ENCODE measurements around the gene MGAT5. TPM values are rescaled to one million over a fixed set of nuclear protein-coding genes. Genes with fewer than 3 reads are reported as not detected.
A peak's percentile ranks its signal among the peaks of the same experiment; 100 is the strongest.

The MGAT5 gene
- total and polyA plus RNA-seq, 8 donors = 2.9 to 36.9 (median 19.6) TPM

DNA sequence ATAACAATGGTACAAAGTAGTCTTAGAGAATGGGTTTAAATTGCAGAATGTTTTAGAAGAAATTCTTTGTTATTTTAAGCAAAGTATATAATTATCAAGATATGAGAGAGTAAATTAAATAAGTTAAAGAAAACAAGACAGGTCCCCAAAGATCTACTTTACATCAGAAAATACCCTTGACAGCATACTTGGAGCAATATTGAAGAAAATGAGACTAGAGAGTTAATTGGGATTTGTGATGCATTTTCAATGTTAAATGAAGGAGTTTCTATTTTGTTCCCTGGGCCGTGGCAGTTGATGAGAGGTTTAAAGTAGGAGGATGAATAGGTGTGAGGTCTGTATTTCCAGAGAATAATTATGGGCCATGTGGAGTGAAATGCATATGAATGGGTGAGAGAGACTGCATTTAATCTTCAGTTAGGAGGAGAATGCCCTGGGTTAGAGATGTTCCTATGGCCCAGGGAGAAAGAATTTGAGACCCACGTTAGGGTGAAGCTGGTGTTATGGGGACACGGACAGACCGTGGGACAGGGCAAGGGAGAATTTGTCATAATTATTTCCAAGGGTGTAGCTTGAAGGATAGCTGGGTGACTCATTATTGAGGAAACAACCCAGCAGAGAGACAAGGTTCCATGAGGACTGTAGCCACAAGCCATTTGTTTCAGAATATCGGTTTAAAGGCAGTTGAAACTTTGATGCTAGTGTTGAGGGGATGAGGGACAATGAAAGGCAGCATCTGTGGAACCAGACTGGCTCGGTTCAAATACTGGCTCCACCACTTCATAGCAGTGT is 22.7 kb downstream of the MGAT5 start:
- FAIRE-seq (no peak), ATAC-seq (no peak), DNase-seq (no peak)
- intact Hi-C loops (cut with DNase I) = loop anchor here in 1 of 3 donors (10.0 kb wide), 1 partner anchor 78 kb away; no protein-coding TSS in a partner anchor
- Histone ChIP-seq H3K27ac (no peak overlapping the region), H3K9me3 (no peaks in the 10 kb centered on the region), H3K27me3 (no peaks in the 10 kb centered on the region), H3K36me3 (no peaks in the 10 kb centered on the region), H3K4me3 (no peak overlapping the region), H3K4me1 (peaks cover 0 to 6% (median 5%) of the 10 kb centered on the region in 3 donors)
- 94 to 95% methylated on average over 6 of the region's 6 CpGs for WGBS, 2 donors
- TF ChIP-seq, protein P1, sequence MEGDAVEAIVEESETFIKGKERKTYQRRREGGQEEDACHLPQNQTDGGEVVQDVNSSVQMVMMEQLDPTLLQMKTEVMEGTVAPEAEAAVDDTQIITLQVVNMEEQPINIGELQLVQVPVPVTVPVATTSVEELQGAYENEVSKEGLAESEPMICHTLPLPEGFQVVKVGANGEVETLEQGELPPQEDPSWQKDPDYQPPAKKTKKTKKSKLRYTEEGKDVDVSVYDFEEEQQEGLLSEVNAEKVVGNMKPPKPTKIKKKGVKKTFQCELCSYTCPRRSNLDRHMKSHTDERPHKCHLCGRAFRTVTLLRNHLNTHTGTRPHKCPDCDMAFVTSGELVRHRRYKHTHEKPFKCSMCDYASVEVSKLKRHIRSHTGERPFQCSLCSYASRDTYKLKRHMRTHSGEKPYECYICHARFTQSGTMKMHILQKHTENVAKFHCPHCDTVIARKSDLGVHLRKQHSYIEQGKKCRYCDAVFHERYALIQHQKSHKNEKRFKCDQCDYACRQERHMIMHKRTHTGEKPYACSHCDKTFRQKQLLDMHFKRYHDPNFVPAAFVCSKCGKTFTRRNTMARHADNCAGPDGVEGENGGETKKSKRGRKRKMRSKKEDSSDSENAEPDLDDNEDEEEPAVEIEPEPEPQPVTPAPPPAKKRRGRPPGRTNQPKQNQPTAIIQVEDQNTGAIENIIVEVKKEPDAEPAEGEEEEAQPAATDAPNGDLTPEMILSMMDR (IDR thresholded peaks at IDR 0.05) = no peak

DNA sequence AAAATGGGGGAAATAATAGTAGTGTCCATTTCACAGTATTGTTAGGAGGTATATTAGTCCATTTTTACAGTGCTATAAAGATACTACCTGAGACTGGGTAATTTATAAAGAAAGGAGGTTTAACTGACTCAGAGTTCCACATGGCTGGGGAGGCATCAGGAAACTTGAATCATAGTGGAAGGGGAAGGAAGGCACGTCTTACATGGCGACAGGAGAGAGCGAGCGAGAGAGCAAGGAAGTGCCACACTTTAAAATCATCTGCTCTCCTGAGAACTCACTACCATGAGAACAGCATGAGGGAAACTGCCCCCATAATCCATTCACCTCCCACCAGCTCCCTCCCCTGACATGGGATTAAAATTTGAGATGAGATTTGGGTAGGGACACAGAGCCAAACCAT is 23.4 kb downstream of the MGAT5 start:
- TF ChIP-seq, protein P1 (IDR thresholded peaks at IDR 0.05) = no peak
- Histone ChIP-seq H3K36me3 (no peaks in the 10 kb centered on the region), H3K9me3 (no peaks in the 10 kb centered on the region), H3K27ac (no peak overlapping the region), H3K27me3 (no peaks in the 10 kb centered on the region), H3K4me1 (peaks cover 0 to 6% (median 5%) of the 10 kb centered on the region in 3 donors), H3K4me3 (no peak overlapping the region)
- intact Hi-C loops (cut with DNase I) = loop anchor here in 1 of 3 donors (10.0 kb wide), 1 partner anchor 78 kb away; no protein-coding TSS in a partner anchor
- WGBS, 2 donors = 94% methylated on average over 4 of the region's 4 CpGs
- FAIRE-seq (no peak), DNase-seq (no peak), ATAC-seq (no peak)

DNA sequence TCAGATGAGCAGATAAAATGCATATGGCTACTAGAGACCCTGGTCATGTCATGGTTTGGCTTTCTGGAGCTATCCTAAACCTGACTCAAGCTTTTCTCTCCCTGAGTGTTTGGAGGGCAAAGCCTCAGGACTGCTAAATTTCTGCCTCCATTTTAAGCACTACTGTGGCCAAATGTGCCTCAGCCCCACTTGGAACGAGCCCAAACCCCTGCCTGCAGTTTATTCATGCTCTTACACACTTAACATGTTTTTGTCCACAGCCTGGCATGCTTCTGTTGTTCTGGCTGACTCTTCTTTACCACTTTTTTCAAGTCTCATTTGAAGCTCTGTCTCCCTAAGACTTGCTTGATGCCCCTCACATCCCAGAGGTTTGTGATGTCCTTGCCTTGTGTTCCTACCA is 24.7 kb downstream of the MGAT5 start:
- intact Hi-C loops (cut with DNase I) = loop anchor here in 1 of 3 donors (10.0 kb wide), 1 partner anchor 76 kb away; no protein-coding TSS in a partner anchor
- no peaks in the 10 kb centered on the region for H3K27me3 ChIP-seq
- no peaks in the 10 kb centered on the region for H3K36me3 ChIP-seq
- DNase-seq (no peak), FAIRE-seq (no peak), ATAC-seq (peak in 1 of 4 donors; percentile 14)
- H3K4me1 ChIP-seq = peaks cover 0 to 6% (median 5%) of the 10 kb centered on the region in 3 donors
- no peak overlapping the region for H3K27ac ChIP-seq
- 89 to 90% methylated on average over 1 of the region's 1 CpG for WGBS, 2 donors
- H3K4me3 ChIP-seq = no peak overlapping the region
- H3K9me3 ChIP-seq = no peaks in the 10 kb centered on the region
- TF ChIP-seq, protein P1 (IDR thresholded peaks at IDR 0.05) = no peak

DNA sequence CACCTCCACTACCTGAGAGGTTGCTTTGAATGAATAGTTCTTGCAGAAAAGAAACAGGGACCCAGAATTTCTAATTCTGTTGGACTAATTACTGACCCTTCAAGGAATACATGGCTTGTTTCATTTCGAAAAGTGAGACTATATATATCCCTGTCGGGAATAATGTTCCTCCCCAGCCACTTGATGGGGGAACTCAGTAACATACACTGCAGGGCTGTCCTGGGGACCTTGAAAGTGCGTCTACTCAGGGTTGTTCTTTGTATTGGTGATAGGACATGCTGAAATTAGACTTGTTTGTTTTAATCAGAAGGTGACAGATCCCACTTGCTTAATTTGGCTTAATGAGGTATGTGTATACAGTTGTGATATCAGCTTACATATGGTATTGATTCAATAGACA is 25.5 kb downstream of the MGAT5 start:
- TF ChIP-seq, protein P1 (IDR thresholded peaks at IDR 0.05) = no peak
- 51 to 66% methylated on average over 3 of the region's 3 CpGs for WGBS, 2 donors
- Histone ChIP-seq H3K27me3 (no peaks in the 10 kb centered on the region), H3K4me1 (peaks cover 0 to 6% (median 3%) of the 10 kb centered on the region in 3 donors), H3K4me3 (no peak overlapping the region), H3K27ac (no peak overlapping the region), H3K36me3 (no peaks in the 10 kb centered on the region), H3K9me3 (no peaks in the 10 kb centered on the region)
- FAIRE-seq = no peak
- peak in 1 of 4 donors; percentile 18 for ATAC-seq
- DNase-seq = no peak
- intact Hi-C loops (cut with DNase I) = loop anchor here in 1 of 3 donors (10.0 kb wide), 1 partner anchor 75 kb away; no protein-coding TSS in a partner anchor

DNA sequence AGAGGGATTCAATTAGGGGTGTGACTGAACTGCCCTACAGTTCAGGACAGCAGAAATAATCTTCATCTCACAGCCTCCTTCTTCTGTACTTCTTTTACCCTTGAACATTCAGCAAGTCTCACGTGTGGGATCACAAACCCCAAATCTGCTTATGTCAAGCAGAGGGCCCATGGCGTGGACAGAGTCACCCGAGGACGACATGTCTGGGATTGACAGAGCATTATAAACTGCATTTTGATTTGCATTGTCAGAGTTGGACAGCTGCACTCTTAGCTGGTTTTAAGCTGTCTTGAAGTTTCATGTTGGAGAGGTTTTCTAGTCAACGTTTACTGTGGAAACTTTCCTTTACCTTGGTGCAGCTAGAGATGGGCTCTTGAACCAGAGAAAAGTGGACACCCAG is 26.4 kb downstream of the MGAT5 start:
- no peak for DNase-seq
- intact Hi-C loops (cut with DNase I) = no loop called here
- H3K36me3 ChIP-seq = no peaks in the 10 kb centered on the region
- no peak overlapping the region for H3K27ac ChIP-seq
- no peak overlapping the region for H3K4me3 ChIP-seq
- FAIRE-seq = no peak
- TF ChIP-seq, protein P1 (IDR thresholded peaks at IDR 0.05) = no peak
- ATAC-seq = no peak
- 82 to 84% methylated on average over 5 of the region's 5 CpGs for WGBS, 2 donors
- H3K9me3 ChIP-seq = no peaks in the 10 kb centered on the region
- no peaks in the 10 kb centered on the region for H3K27me3 ChIP-seq
- H3K4me1 ChIP-seq = peaks cover 0 to 6% (median 0%) of the 10 kb centered on the region in 3 donors

Data from pancreas (tissue), 10 donors.